Progenitor cell of endocrine pancreas (in vitro differentiated cells): ENCODE results near the gene CELF4. TPM values are rescaled to one million over a fixed set of nuclear protein-coding genes. Genes with fewer than 3 reads are reported as not detected.

Experiments used
- DNase-seq: peaks from one replicate; pipeline ENCODE4 v3.0.0; 2021; ENCODE audit warnings: low spot score; ENCODE audit not compliant: unreplicated experiment
- H3K27ac Mint-ChIP-seq: 2 replicates; pipeline ENCODE4 v1.8.0; 2021; ENCODE audit warnings: mild to moderate bottlenecking, moderate library complexity, mixed read lengths
- H3K27me3 Mint-ChIP-seq: 2 replicates; pipeline ENCODE4 v1.8.0; 2021; ENCODE audit warnings: mixed read lengths
- H3K36me3 Mint-ChIP-seq: 2 replicates; pipeline ENCODE4 v1.8.0; 2022; ENCODE audit warnings: mixed read lengths; ENCODE audit not compliant: insufficient read depth
- H3K4me1 Mint-ChIP-seq: 2 replicates; pipeline ENCODE4 v1.8.0; 2021; ENCODE audit warnings: low read depth, mixed read lengths
- H3K4me3 Mint-ChIP-seq: 2 replicates; pipeline ENCODE4 v1.8.0; 2021; ENCODE audit warnings: low read depth, mild to moderate bottlenecking, moderate library complexity, mixed read lengths
- H3K9me3 Mint-ChIP-seq: 2 replicates; pipeline ENCODE4 v1.8.0; 2021; ENCODE audit warnings: low read depth, mixed read lengths
- total RNA-seq: library from RNA; stranded (reverse); gene quantifications from 2 replicates; pipeline ENCODE4 v1.2.1, GENCODE V29; 2021
- TF ChIP-seq, protein P1 (sequence below): fragments of 200-600 bp; sonication (generic); IDR thresholded peaks from one replicate; pipeline ENCODE4 v1.5.0; 2021; ENCODE audit warnings: antibody characterized with exemption, mild to moderate bottlenecking; ENCODE audit not compliant: unreplicated experiment

Gene CELF4
- total RNA-seq, 1 donor from 2014 or later, result 4.6 TPM

DNA sequence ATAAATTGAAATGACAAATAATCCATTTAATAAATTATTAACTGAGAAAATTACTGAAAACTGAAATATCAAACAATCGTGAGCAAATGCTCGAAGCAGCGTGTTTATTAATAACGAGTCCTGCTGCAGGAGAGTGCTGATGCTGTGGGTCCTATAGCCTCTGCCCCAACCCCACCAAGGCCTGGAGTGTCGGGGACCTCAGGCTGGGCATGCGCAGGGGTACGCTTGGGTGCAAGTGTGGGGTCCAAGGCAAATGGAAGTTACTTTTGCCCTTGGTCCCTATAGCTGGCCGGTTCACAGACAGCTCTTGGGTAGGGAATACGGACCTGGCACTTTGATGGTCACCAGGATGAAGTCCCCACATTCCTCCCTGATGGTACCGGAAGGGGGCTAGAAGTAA lies 43.3 kb upstream of the CELF4 start:
- TF ChIP-seq, protein P1, sequence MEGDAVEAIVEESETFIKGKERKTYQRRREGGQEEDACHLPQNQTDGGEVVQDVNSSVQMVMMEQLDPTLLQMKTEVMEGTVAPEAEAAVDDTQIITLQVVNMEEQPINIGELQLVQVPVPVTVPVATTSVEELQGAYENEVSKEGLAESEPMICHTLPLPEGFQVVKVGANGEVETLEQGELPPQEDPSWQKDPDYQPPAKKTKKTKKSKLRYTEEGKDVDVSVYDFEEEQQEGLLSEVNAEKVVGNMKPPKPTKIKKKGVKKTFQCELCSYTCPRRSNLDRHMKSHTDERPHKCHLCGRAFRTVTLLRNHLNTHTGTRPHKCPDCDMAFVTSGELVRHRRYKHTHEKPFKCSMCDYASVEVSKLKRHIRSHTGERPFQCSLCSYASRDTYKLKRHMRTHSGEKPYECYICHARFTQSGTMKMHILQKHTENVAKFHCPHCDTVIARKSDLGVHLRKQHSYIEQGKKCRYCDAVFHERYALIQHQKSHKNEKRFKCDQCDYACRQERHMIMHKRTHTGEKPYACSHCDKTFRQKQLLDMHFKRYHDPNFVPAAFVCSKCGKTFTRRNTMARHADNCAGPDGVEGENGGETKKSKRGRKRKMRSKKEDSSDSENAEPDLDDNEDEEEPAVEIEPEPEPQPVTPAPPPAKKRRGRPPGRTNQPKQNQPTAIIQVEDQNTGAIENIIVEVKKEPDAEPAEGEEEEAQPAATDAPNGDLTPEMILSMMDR, result no peak
- Mint-ChIP-seq H3K4me3 (no peak overlapping the region), H3K36me3 (no peaks in the 10 kb centered on the region), H3K27ac (no peak overlapping the region), H3K9me3 (no peaks in the 10 kb centered on the region), H3K27me3 (peaks cover 14% of the 10 kb centered on the region), H3K4me1 (no peaks in the 10 kb centered on the region)
- no peak for DNase-seq

DNA sequence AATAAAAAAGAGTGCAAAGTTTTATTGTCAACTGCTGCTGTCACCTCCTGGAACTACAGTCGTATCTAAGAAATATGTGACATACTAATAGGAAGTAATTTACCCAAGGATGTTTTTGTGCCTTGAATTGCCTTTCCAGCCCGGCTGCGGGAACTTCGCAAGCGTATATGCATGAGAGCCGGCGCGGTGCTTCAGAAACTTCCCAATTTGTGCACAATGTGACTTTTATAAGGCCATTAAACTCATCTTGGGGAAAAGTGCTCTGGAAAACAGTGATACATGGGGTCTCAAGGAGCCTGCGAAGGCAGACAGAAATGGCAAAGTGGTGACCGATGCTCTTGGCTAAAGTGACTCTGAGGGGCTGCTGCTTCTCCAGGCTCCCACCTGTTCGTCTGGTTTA lies 41.7 kb upstream of the CELF4 start:
- DNase-seq, result no peak
- H3K27me3 Mint-ChIP-seq, result peaks cover 9% of the 10 kb centered on the region
- no peak overlapping the region for H3K27ac Mint-ChIP-seq
- TF ChIP-seq, protein P1, result no peak
- no peaks in the 10 kb centered on the region for H3K4me1 Mint-ChIP-seq
- H3K4me3 Mint-ChIP-seq, result no peak overlapping the region
- H3K9me3 Mint-ChIP-seq, result no peaks in the 10 kb centered on the region
- H3K36me3 Mint-ChIP-seq, result no peaks in the 10 kb centered on the region

DNA sequence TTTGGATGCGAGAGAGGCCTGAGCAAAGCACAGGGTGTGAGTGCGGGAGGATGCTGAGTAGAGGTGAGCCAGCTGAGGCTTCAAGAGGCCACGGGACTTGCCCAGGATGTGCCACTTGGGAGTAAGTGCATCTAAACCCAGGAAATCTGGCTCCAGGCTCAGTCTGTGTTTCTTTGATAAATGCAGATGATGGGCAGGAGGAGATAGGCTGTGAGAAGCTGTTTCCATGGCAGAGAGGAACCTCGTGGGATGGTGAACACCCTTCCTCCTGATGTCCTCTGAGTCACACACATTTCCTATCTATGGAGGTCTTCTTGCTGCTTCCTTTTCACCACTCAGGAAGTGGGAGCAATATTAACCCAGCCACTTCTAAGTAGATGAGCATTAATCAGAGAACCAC lies 38.4 kb upstream of the CELF4 start:
- no peaks in the 10 kb centered on the region for H3K36me3 Mint-ChIP-seq

DNA sequence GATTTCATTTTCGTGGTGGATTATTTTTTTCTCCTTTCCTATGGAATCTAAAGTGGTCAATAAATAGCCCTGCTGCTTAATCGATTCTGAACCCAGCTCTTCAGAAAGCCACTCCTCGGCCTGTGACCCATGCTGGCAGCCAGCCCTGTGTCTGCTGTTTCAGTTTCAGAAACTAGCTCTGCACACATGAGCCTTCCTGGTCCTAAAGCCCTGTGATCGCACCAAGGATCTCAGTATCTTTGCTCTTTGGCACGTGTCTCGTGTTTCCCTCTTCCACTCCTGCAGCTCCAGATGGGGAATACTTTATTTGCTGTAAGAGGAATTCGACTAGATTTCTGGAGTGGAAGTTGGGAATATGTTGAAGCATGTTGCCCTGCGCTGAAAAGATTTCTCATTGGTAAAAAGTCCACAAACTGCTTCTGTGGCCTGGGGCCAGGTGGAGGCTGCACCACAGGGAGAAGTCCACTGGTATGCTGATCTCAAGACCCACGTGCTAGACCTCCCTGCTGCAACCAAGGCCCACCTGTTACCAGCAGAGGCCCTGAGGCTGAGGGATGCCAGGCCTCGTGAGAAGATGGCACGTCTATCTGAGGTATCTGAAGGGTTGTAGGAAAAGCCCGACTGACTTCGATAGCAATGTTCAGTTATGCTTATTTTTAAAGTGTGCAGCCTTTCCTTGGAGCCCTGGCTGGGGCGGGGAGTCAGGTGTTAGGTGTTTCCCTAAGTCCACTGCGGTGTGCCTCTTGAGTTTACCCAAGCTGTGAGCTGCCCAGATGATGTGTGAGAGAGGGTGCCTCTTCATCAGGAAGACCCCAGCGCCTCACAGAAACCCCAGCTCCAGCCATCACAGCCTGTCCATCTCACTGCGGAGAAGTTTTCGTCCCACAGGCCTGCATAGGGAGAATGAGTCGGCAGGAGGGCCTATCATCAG lies 33.6 kb upstream of the CELF4 start:
- Mint-ChIP-seq H3K4me3 (no peak overlapping the region), H3K36me3 (no peaks in the 10 kb centered on the region), H3K27ac (no peak overlapping the region), H3K4me1 (no peaks in the 10 kb centered on the region), H3K27me3 (no peaks in the 10 kb centered on the region), H3K9me3 (no peaks in the 10 kb centered on the region)
- TF ChIP-seq, protein P1, result no peak
- no peak for DNase-seq

More for the DNA sequence above, 38.4 kb upstream of the CELF4 start:
- no peak for DNase-seq
- TF ChIP-seq, protein P1, result no peak
- peaks cover 5% of the 10 kb centered on the region for H3K27me3 Mint-ChIP-seq
- H3K27ac Mint-ChIP-seq, result no peak overlapping the region
- no peaks in the 10 kb centered on the region for H3K4me1 Mint-ChIP-seq
- no peaks in the 10 kb centered on the region for H3K9me3 Mint-ChIP-seq
- H3K4me3 Mint-ChIP-seq, result no peak overlapping the region

DNA sequence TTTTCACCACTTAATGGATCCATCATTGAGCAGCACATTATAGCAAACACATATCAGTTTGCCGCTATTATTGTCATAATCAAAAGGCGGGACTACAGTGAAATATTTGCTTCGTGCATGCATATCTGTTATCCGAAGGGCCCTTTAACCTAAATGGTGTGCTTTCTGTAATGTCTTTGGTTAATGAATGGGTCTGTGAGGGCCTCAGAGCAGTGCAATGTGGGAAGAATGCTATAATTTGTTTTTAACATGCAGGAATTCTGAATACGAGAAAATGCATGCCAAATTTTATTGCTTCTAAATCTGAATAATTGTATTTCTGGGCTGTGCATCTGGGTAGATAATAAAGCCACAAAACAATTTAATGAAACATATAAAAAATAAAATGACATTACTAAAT lies 32.8 kb upstream of the CELF4 start:
- H3K4me1 Mint-ChIP-seq, result no peaks in the 10 kb centered on the region
- H3K27me3 Mint-ChIP-seq, result no peaks in the 10 kb centered on the region
- no peak for DNase-seq
- no peaks in the 10 kb centered on the region for H3K36me3 Mint-ChIP-seq
- H3K9me3 Mint-ChIP-seq, result no peaks in the 10 kb centered on the region
- no peak overlapping the region for H3K27ac Mint-ChIP-seq
- H3K4me3 Mint-ChIP-seq, result no peak overlapping the region
- TF ChIP-seq, protein P1, result no peak
